Testis (tissue), 3 donors: Measurements from ENCODE around the gene UBALD1. TPM values are rescaled to one million over a fixed set of nuclear protein-coding genes. Genes with fewer than 3 reads are reported as not detected.

Experiments
- DNase-seq: peaks from one replicate; pipeline ENCODE4 v3.0.0-alpha.2; 2019
- H3K27ac ChIP-seq, 2 donors: fragments of 200-600 bp; sonication (generic); one replicate each; pipeline ENCODE4 v1.5.1; 2019
- H3K27me3 ChIP-seq: fragments of 200-600 bp; sonication (generic); one replicate; pipeline ENCODE4 v1.5.1; 2019
- H3K36me3 ChIP-seq: fragments of 200-600 bp; sonication (generic); one replicate; pipeline ENCODE4 v1.5.1; 2017; ENCODE audit warnings: low read depth; ENCODE audit errors: missing control alignments
- H3K4me1 ChIP-seq: fragments of 200-600 bp; sonication (generic); one replicate; pipeline ENCODE4 v1.5.1; 2019
- H3K4me3 ChIP-seq, 2 donors: fragments of 200-600 bp; sonication (generic); one replicate each; pipeline ENCODE4 v1.5.1; 2017 to 2019
- H3K9me3 ChIP-seq: fragments of 200-600 bp; sonication (generic); one replicate; pipeline ENCODE4 v1.5.1; 2017
- CTCF ChIP-seq, 3 experiments: fragments of 450-650 bp in 2 of 3; fragments of 200-600 bp in 1 of 3; sonication (generic) in 1 of 3; IDR thresholded peaks; one replicate each; pipeline ENCODE4 v1.5.1; 2016 to 2019; ENCODE audit warnings: antibody characterized with exemption in 3 of 3, mild to moderate bottlenecking in 2 of 3, moderate library complexity in 1 of 3
- POLR2A ChIP-seq: fragments of 450-650 bp; IDR thresholded peaks from one replicate; pipeline ENCODE4 v1.6.1; 2017; ENCODE audit warnings: antibody characterized with exemption, mild to moderate bottlenecking, moderate library complexity
- whole genome bisulfite sequencing, 2 donors: methylation state at CpG; one replicate each; pipeline ENCODE4 v1.1.5; 2018; 5-methylcytosine and 5-hydroxymethylcytosine counted together
- intact Hi-C: fragments of 100-400 bp; cut with DNase I; formaldehyde crosslinking; loops from one replicate; pipeline ENCODE4 v1.15.1; 2023; ENCODE audit warnings: low total_unique reads
- polyA plus RNA-seq: library from polyadenylated mRNA; stranded (reverse); fragments of 350-450 nt; fragmentation: Illumina TruSeq; extraction: RNeasy Lipid Tissue Mini Kit (QIAGEN cat#74804); gene quantifications from one replicate; pipeline ENCODE4 v1.2.3, GENCODE V29; 2014; ENCODE audit warnings: low read depth, low replicate concordance; ENCODE audit not compliant: insufficient read depth
- total RNA-seq, 2 donors: library from RNA; depleted of rRNA; stranded (reverse); fragments of >200 nt; gene quantifications; one replicate each; pipeline ENCODE4 v1.2.3, GENCODE V29; 2016

Gene UBALD1
- total and polyA plus RNA-seq, 3 donors from 2014 or later = 15.9 to 33.3 (median 25.0) TPM

- no peaks in the 10 kb centered on the region for H3K9me3 ChIP-seq
- no peak overlapping the region for H3K27ac ChIP-seq
- WGBS, 2 donors = 88 to 94% methylated on average over 9 of the region's 9 CpGs
- H3K4me1 ChIP-seq = no peaks in the 10 kb centered on the region
- no peak overlapping the region for H3K4me3 ChIP-seq
- no peak for TF ChIP-seq POLR2A
- no peak for TF ChIP-seq CTCF (IDR thresholded peaks at IDR 0.05)
- H3K27me3 ChIP-seq = no peaks in the 10 kb centered on the region
- no peaks in the 10 kb centered on the region for H3K36me3 ChIP-seq
- intact Hi-C loops = loop anchor here (10.0 kb wide), 1 partner anchor 158 kb away; the partner anchor contains the start of gene ZNF500
- DNase-seq = no peak
Observed at GRCh38 chr16:4606354-4606753, 8.3 kb downstream of the UBALD1 start.

- Histone ChIP-seq H3K27ac (no peak overlapping the region), H3K36me3 (no peaks in the 10 kb centered on the region), H3K4me3 (no peak overlapping the region), H3K9me3 (no peaks in the 10 kb centered on the region), H3K27me3 (no peaks in the 10 kb centered on the region), H3K4me1 (no peaks in the 10 kb centered on the region)
- no peak for TF ChIP-seq CTCF (IDR thresholded peaks at IDR 0.05)
- no peak for TF ChIP-seq POLR2A
- intact Hi-C loops = loop anchor here (10.0 kb wide), 1 partner anchor 160 kb away; the partner anchor contains the start of gene ZNF500
- WGBS, 2 donors = 64 to 80% methylated on average over 8 to 15 of the region's 15 CpGs
- DNase-seq = no peak
Observed at GRCh38 chr16:4604401-4604800, 10.3 kb downstream of the UBALD1 start.

GRCh38 chr16:4603624-4604170 is 11.0 kb downstream of the UBALD1 start:
- Histone ChIP-seq H3K36me3 (no peaks in the 10 kb centered on the region), H3K27me3 (no peaks in the 10 kb centered on the region), H3K4me3 (no peak overlapping the region), H3K27ac (no peak overlapping the region), H3K4me1 (no peaks in the 10 kb centered on the region), H3K9me3 (no peaks in the 10 kb centered on the region)
- TF ChIP-seq CTCF (IDR thresholded peaks at IDR 0.05) (no peak), POLR2A (no peak)
- WGBS, 2 donors = 53 to 70% methylated on average over 13 of the region's 13 CpGs
- no peak for DNase-seq
- intact Hi-C loops = loop anchor here (10.0 kb wide), 1 partner anchor 161 kb away; the partner anchor contains the start of gene ZNF500

- Histone ChIP-seq H3K4me1 (no peaks in the 10 kb centered on the region), H3K9me3 (no peaks in the 10 kb centered on the region), H3K4me3 (no peak overlapping the region), H3K27ac (no peak overlapping the region), H3K36me3 (no peaks in the 10 kb centered on the region), H3K27me3 (no peaks in the 10 kb centered on the region)
- no peak for DNase-seq
- intact Hi-C loops = loop anchor here (10.0 kb wide), 1 partner anchor 162 kb away; the partner anchor contains the start of gene ZNF500
- TF ChIP-seq POLR2A (no peak), CTCF (IDR thresholded peaks at IDR 0.05) (no peak)
- WGBS, 2 donors = 77% methylated on average over 6 of the region's 8 CpGs; no CpG with 5 or more reads in 1 of the 2 donors
Observed at GRCh38 chr16:4602331-4602730, 12.4 kb downstream of the UBALD1 start.

GRCh38 chr16:4601864-4602186 is 12.9 kb downstream of the UBALD1 start:
- TF ChIP-seq POLR2A (no peak), CTCF (IDR thresholded peaks at IDR 0.05) (no peak)
- intact Hi-C loops = loop anchor here (10.0 kb wide), 1 partner anchor 163 kb away; the partner anchor contains the start of gene ZNF500
- Histone ChIP-seq H3K4me3 (no peak overlapping the region), H3K27me3 (no peaks in the 10 kb centered on the region), H3K9me3 (no peaks in the 10 kb centered on the region), H3K27ac (no peak overlapping the region), H3K4me1 (no peaks in the 10 kb centered on the region), H3K36me3 (no peaks in the 10 kb centered on the region)
- 49 to 73% methylated on average over 5 to 6 of the region's 6 CpGs for WGBS, 2 donors
- DNase-seq = no peak
